Activated naive CD4-positive, alpha-beta T cell (primary cell): ENCODE measurements around the gene MRM3.
"Not testable (repeated sequence)": the region's sequence is repeated elsewhere in the genome, so short reads cannot be mapped to it uniquely, and the experiment has no call there.

Source experiments
- DNase-seq, 4 experiments: peaks; one replicate each; lab custom pipeline; 2025; lab: John Stamatoyannopoulos, UW

MRM3 gene

GRCh38 chr17:781805-782731 lies at the start of gene MRM3, which contains the start of gene GLOD4:
Gene MRM3, plus strand, starts transcription at chr17:782353. Its CDS starts 26 bp downstream, at chr17:782379.
Gene GLOD4, minus strand, starts transcription at chr17:782280. Its CDS starts 25 bp downstream, at chr17:782255.
- DNase-seq, result peak; percentile 82 to 95 (median 90)

- DNase-seq, result peak in 1 of 4 experiments; percentile 14
These were observed 49.0 kb upstream of the MRM3 start for GRCh38 chr17:732902-733720.

GRCh38 chr17:733743-734142 lies 48.4 kb upstream of the MRM3 start:
- DNase-seq, result no peak

GRCh38 chr17:737561-738113 lies 44.5 kb upstream of the MRM3 start:
- DNase-seq, result no peak

GRCh38 chr17:740240-741017 lies 41.7 kb upstream of the MRM3 start:
- DNase-seq, result no peak

- DNase-seq, result no peak
These were observed 39.9 kb upstream of the MRM3 start for GRCh38 chr17:742147-742793.

GRCh38 chr17:743139-743538 lies 39.0 kb upstream of the MRM3 start:
- no peak for DNase-seq

- DNase-seq, result no peak
These were observed 37.2 kb upstream of the MRM3 start for GRCh38 chr17:744937-745336.

- no peak for DNase-seq
These were observed 36.7 kb upstream of the MRM3 start for GRCh38 chr17:745406-745805.

- no peak for DNase-seq
These were observed 36.0 kb upstream of the MRM3 start for GRCh38 chr17:746181-746580.

- no peak for DNase-seq
These were observed 35.1 kb upstream of the MRM3 start for GRCh38 chr17:746783-747629.

GRCh38 chr17:748604-749003 lies 33.5 kb upstream of the MRM3 start:
- not testable (repeated sequence) for DNase-seq

GRCh38 chr17:749359-749758 lies 32.8 kb upstream of the MRM3 start:
- not testable (repeated sequence) for DNase-seq

GRCh38 chr17:750431-751037 lies 31.6 kb upstream of the MRM3 start:
- no peak for DNase-seq

- peak in 3 of 4 experiments; percentile 32 to 48 (median 41) for DNase-seq
These were observed 30.7 kb upstream of the MRM3 start for GRCh38 chr17:751269-752001.

- DNase-seq, result peak; percentile 98 to 99 (median 99)
These were observed 30.0 kb upstream of the MRM3 start, which contains the start of gene GEMIN4 for GRCh38 chr17:752002-752619. Gene GEMIN4, minus strand, starts transcription at chr17:752264. Its CDS starts 122 bp downstream, at chr17:752142.

- peak in 2 of 4 experiments; percentile 55 for DNase-seq
These were observed 29.4 kb upstream of the MRM3 start for GRCh38 chr17:752620-753219.

GRCh38 chr17:753418-753817 lies 28.7 kb upstream of the MRM3 start:
- no peak for DNase-seq
